ENCODE data around the gene WASHC2C.
"Not testable (repeated sequence)": the region's sequence is repeated elsewhere in the genome, so short reads cannot be mapped to it uniquely, and the experiment has no call there.

DNA sequence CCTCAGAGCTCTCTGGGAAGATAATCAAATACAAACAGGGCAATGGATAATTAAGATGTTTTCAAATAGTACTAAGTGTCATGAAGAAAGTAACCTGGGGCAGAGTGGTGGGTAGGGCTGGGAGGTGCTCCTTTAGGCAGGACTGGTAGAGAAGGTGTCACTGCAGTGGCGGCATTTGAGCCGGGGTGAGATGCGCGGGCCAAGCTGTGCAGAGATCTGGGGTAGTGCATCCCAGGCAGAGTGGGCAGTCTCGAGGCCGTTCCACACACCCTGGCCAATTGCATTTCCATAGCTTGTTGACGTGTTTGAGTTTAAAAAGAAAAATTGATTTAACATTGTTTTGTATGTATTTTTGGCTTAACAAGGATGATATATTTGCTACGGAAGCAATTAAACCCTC lies 62.9 kb downstream of the WASHC2C start:
- not testable (repeated sequence) for TF ChIP-seq POLR2AphosphoS5 (IDR thresholded peaks at IDR 0.05); POLR2A (IDR thresholded peaks at IDR 0.05; ENCODE audit: low read depth)
- TF ChIP-seq, protein P1, sequence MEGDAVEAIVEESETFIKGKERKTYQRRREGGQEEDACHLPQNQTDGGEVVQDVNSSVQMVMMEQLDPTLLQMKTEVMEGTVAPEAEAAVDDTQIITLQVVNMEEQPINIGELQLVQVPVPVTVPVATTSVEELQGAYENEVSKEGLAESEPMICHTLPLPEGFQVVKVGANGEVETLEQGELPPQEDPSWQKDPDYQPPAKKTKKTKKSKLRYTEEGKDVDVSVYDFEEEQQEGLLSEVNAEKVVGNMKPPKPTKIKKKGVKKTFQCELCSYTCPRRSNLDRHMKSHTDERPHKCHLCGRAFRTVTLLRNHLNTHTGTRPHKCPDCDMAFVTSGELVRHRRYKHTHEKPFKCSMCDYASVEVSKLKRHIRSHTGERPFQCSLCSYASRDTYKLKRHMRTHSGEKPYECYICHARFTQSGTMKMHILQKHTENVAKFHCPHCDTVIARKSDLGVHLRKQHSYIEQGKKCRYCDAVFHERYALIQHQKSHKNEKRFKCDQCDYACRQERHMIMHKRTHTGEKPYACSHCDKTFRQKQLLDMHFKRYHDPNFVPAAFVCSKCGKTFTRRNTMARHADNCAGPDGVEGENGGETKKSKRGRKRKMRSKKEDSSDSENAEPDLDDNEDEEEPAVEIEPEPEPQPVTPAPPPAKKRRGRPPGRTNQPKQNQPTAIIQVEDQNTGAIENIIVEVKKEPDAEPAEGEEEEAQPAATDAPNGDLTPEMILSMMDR (IDR thresholded peaks at IDR 0.05) = not testable (repeated sequence)

Measured in esophagus muscularis mucosa (tissue), 3 donors.